ENCODE data around the gene INSYN1.
"Not testable (repeated sequence)": the region's sequence is repeated elsewhere in the genome, so short reads cannot be mapped to it uniquely, and the experiment has no call there.

The INSYN1 gene, protein sequence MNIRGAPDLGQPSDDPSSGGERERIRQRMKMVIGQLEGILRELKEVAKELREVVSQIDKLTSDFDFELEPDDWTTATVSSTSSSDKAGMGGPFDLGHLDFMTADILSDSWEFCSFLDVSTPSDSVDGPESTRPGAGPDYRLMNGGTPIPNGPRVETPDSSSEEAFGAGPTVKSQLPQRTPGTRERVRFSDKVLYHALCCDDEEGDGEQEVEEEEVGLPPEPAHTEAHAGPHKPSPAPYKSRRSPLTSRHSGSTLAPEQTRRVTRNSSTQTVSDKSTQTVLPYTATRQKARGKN

DNA sequence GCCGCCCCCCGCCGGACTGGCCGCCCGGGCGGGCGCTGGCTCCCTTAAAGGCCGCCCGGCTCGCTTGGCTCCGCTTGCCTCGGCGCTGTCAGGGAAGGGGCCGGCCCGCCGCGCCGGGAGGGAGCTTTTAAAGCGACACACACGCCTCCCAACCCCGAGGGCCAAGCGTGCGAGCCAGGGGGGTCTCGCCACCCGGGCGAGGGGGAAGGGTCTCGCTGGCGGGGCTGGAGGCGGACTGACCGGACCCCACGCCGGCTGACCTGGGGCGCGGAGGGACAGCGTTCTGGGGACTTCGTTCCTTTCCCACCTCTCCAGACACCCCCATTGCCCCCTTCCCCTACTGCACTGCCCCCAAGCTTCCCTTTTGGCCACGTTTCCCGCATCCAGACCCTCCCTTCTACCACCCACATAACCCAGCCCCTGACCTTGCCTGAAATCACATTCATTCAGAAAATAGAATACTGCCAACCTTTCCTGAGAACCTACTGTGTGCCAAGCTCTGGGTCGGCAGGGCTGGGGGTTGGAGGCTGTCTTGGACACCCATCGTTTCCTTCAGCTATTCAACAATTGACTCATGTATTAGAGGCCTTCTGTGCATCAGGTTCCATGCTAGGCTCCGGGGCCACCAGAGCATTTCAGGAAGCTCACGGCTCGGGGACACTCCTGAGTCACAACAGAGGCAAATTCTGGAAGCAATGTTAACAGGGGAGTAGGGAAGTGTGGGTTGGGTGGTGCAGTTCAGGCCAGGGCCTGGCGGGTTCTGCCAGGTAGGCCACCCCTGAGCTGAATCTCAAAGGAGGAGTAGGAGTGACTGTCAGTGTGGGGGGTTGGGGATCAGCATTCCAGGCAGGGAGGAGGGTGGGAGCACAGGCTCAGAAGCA, at the start of gene INSYN1:
Gene INSYN1, minus strand, starts transcription at position 102 of the 881 bp plus-strand sequence. CDS start 2,221 bp downstream, outside the sequence.
- DNase-seq: no peak

DNA sequence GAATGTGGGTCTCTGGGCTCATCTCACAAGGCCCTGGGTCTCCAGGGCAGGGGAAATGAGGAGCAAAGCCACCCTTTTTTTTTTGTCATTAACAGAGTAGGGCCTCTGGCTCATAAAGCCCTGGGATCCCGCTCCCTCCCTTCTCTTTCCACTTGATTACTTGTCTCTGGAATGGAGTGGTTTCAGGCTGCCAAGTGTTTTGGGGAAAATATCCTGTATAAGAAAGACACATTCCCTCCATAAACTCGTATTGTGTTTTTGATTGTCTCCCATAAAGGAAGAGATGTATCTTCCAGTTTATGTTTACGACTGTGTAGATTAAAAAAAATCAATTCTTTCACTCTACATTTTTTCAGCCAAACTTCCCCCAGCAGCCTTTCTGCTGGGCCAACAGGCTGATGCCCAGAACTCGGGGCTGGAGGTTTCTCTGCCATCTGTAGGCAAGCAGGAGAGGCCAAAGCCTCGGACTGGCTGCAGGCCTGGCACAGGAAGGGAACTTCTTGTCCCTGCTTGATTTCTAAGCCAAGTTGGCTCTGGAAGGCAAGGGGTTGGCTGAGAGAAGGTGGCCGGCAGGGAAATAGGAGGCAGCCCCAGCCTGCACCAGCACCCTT, 49.4 kb upstream of the INSYN1 start:
- DNase-seq: no peak

DNA sequence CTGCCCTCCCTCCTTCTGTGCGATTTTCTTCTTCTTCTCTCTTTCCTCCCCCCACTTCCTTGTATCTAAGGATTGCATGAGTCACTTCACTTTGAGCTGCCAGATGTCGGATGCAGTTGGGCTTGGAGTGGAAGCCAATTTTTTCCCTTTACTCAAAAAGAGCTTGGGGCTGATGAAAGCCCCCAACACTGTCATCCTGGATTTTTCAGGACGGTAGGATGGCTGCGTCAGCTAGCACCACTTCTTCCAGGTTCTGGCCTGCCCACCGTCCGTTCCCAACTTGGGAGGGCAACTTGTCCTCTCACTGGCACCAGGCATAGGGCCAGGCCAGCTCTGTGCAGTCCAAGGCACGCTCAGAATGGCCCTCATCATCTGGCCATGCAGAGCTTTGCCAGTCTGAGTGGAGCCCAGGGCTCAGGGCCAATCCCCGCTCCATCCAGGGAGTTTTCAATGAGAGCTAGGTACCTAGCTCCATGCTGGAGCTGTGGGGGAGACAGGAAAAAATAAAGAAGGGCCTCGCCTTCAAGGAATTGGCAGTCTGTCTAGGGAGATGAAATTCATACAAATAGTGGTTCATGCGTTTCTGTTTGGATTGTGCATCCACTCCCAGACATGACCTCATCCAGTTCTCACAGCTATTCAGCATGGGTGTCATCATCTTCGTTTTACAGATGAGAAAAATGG, 47.7 kb upstream of the INSYN1 start:
- no peak for DNase-seq

DNA sequence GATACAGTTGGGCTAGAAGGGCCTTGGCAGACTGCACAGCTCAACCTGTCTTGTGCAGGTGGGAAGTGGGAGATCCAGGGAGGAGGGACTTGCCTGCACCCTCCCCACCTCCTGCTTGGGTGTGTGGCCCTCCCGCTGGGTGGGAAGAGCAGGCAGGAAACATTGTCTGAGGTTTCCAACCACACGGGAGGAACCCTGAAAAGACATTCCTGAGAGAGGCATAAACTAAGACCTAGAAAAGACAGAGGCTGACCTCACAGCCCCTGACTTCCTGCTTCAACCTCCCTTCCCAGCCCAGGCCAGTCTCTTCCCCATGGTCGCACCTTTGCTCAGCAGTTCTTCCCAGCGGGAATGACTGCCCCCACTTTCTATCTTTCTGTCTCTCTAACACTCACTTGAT, 46.3 kb upstream of the INSYN1 start:
- no peak for DNase-seq

DNA sequence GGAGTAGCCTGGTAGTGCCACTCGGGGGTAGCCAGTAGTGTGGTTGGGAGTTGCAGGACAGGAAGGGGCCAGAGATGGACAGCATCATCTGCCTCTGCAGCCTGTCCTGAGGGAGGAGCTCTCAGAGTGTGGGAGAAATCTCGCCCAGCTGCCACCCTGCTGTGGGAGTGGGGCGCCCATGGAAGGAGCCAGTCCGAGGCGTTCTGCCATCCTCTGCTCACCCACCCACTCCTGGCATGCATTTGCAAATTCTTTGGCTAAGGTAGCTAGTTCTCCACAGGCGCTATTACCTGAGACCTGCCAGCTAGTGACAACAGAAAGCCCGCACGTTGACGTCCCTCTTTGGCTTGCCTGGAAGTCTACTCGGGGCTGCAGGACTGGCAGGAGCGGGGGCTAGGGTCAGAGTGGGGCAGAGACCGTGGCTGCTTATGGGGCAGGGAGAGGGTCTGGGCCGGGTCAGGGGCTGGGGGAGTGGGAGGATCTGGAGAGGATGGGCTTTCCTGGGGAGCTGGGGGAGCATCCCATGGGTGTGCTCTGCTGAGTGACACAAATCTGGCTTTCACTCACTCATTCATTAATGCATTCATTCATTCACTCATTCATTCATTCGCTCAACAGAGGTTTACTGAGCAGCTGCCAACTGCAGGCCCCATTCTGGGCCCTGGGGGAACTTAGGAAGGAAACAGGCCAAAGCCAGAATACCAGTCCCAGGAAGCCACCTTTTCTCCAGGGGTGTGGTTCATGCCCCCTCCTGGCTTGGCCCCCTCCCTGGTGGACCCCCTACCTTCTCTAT, 44.4 kb upstream of the INSYN1 start:
- DNase-seq: no peak

DNA sequence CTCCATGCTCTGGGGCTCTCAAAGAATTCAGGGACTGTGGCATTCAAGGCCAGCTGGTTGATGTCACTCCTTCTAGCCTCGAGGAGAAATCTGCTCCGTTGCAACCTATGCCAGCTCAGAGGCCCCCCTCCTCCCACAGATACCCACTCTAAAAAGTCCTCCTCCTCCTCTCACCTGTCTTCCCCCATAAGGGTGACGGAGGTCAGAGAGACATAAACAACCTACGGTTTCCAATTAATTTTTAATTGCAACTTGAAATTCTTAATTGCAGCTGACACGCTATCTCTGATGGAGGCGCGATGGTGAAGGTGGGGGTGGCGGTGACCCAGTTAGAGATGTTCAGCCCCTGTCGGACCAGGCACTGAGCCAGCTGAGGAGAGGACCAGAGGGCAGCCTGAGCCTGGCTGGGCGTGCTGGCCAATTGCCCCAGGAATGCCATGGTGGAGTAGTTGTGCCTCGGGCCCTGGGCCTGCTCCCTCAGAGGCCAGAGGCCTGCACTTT, 43.2 kb upstream of the INSYN1 start:
- DNase-seq: no peak

DNA sequence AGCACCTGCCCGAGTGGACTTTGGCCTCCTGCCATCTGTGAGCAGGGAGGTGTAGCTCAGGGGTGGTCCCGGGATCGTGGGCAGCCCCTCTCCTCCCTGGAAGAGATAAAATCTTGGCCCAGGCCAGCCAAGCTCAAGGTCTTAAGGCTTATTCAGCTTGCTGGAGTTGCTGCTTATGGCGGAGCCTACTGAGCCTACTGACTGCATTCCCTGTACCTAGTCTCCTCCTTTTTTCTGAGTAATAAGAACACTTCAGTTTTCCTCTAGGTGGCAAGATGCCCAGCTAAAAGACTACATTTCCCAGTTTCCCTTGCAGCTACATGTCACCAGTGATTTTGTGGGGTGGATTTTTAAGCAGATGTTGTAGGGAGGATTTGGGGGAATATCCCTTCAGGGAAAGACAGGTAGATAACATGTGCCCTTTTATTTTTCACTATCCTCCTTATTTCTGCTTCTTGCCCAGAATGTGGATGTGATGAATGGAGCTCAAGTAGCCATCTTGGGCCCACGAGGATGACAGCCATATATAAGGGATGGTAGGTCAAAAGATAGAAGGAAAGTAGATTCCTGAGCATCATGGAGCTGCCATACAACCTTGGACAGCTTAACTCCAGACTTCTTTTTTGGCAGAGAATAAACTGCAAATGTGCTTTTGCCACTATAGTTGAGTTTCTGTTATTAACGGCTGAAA, 41.4 kb upstream of the INSYN1 start:
- DNase-seq: no peak

DNA sequence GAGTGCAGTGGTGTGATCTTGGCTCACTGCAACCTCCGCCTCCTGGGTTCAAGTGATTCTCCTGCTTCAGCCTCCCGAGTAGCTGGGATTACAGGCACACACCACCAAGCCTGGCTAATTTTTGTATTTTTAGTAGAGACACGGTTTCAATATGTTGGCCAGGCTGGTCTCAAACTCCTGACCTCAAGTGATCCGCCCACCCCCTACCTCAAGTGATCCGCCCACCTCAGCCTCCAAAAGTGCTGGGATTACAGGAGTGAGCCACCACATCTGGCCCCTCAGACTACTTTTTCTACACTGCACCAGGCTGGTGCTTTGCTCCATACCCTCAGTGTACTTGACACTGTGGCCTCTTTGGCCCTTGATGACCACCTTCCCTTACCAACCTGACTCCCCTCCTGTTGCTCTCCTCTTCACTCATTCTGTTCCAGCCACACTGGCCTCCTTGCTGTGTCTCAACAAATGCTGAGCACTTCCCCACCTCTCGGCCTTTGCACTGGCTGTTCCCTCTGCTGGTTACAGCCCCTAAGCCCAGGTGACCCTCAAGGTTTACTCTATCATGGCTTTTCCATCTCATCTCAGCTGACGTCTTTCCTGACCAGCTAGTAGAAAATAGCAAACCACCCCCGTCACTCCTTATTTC, 39.9 kb upstream of the INSYN1 start:
- not testable (repeated sequence) for DNase-seq

DNA sequence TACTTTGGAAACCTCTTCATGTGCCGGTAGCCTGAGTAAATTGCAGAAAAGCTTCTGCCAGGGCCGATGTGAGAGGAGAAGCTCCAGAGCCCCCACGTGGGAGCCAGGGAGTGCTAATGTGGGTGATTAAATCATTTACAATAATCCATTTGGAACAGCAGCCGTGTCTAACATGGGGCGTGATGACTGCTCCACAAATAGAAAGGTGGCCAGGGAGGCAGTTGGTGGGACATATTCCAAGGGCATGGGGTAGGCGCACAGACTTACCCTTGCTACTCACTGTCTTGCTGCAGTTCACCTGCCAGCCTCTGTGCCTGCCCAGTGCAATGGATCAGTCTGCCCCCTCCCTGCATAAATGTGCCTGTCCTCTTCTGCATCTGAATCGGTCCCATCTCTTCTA, 39.3 kb upstream of the INSYN1 start:
- DNase-seq: no peak

DNA sequence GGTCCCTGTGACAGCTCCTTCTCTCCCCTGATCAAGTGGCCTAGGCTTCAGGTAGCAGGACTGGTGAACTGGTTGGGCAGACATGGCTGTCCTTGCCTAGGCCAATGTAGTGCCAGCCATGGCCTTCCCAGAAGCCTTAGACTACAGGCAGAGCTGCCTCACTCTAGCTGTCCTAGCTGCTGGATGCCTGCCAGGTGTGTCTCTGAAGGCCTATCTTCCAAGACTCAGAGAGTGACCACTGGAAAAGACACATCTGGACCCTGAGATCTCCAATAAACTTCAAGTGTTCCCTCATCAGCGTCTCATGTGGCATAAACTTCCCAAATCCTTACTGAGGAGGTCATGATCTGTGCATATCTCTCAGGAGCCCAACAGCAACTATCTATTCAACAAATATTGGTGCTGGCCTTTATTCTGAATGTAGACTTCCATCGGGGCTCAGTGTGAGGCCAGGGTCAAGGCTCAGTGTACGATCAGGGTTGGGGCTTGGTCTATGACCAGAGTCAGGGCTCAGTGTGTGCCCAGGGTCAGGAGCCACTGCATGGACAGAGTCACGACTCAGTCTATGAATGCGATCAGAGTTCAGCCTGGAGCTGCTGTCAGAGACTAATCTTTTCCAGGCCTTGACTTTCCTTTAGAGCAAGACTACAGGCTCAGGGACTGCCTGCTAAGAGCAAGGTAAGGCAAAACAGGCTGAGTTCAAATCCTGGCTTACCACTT, 36.5 kb upstream of the INSYN1 start:
- DNase-seq: no peak

DNA sequence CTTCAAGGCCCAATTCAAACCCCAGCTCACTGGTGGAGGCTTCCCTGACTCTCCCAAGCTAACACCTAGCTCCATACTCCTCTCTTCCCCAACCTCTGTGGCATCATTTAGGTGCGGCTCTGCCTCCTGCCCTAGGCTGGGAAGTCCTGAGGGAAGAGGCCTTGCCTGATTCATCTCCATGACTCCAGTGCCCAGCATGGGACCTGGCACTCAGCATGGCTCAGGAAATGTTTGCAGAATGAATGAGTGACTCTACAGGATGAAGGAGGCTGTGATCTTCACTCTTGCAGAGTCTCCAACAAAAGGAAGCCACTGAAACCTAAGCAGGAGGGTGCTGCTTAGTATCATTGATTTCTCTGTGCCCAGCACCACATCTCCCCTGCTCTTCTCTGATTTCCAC, 34.5 kb upstream of the INSYN1 start:
- DNase-seq: no peak

DNA sequence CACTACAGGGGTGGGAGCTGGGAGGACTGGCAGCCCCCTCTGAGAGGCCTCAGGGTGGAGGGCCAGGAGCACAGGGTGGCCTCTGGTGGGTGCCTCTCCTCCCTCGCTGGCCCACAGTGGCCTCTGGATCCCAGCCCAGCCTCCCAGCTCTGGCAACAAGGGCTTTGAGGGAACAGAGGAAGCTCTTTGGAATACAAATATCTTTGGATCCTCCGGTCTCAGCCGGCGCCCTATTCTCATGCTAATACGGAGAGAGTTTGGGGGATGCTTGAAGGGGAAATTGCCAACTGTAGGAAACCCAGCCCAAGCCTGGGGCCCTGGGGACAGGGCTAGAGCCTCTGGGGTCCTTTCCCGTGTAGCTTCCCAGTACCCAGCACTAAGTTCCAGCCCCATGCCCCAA, 33.4 kb upstream of the INSYN1 start:
- no peak for DNase-seq

DNA sequence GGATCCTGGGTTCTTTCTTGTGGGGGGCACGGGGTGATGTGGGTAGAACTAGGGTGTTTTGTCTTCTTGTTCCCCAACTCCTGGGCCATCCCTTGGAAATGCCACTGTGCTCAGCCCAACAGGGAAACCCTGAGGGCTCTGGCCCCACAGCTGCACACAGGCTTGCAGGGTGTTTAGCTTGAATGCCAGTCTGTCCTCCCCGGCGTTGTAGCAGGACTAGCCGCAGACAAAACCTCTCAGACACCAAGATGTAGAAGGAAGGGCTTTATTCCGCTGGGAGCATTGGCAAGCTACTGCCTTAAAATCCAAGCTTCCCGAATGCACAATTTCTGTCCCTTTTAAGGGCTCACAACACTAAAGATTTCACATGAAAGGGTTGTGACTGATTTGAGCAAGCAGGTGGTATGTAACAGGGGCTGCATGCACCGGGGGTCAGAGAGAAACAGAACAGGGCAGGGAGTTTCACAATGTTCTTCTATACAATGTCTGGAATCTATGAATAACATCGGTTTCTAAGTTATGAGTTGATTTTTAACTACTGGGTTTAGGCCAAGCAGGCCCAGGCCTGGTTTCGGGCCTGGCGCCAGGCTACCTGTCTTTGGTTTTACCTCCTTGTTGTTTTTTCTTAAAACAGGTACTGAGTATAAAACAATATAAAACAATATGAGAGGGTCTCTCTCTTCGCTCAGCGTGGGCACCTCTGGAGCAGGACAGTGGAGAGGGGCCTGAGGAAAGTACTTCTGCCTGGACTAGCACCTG, 32.3 kb upstream of the INSYN1 start:
- DNase-seq: not testable (repeated sequence)

DNA sequence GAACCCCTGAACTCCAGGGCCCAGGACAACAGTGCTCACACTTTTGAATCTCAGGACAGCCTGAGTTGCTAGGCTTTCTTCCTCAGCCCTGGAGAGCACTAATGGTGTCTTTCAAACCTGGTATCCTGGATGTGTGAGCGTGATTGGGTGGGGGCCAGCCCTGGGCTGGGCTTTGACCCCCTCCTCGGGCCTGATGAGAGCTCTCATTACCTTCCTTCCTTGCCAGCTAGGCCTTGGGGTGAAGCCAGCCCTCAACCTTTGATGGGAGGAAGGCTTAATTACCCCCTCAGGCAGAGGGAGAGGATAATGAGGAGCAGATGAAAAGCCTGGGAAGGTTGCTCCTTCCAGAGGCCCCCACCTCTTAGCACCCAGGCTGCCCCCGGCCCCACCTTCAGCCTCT, 31.1 kb upstream of the INSYN1 start:
- no peak for DNase-seq

DNA sequence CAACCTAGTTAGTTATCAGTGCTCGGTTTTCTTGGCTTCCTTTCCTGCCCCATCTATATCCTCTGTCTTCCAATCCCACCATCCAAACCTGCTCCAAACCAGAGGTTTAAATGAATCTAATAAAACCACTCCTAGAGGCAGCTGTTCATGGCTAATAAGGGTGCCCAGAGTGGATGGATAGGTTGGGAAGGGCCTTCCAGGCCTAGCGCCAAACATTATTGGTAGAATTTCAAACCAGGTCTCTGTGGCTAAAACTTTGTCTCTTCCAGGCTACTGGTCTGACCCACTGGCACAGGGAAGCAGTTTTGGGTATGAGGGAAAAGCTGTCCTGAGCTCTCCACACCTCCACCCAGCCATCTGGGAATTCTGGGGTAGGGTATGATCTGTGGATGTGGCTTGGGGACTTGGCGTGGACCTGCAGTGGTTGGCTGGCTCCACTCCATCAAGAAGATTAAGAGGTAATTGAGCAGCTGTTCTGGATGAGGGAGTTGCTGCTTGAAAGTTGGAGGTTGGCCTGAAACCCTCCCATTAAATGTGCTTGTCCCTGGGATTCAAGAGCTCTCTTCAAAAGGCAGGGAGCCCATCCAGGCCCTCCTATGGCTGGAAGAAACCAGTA, 29.3 kb upstream of the INSYN1 start:
- no peak for DNase-seq

DNA sequence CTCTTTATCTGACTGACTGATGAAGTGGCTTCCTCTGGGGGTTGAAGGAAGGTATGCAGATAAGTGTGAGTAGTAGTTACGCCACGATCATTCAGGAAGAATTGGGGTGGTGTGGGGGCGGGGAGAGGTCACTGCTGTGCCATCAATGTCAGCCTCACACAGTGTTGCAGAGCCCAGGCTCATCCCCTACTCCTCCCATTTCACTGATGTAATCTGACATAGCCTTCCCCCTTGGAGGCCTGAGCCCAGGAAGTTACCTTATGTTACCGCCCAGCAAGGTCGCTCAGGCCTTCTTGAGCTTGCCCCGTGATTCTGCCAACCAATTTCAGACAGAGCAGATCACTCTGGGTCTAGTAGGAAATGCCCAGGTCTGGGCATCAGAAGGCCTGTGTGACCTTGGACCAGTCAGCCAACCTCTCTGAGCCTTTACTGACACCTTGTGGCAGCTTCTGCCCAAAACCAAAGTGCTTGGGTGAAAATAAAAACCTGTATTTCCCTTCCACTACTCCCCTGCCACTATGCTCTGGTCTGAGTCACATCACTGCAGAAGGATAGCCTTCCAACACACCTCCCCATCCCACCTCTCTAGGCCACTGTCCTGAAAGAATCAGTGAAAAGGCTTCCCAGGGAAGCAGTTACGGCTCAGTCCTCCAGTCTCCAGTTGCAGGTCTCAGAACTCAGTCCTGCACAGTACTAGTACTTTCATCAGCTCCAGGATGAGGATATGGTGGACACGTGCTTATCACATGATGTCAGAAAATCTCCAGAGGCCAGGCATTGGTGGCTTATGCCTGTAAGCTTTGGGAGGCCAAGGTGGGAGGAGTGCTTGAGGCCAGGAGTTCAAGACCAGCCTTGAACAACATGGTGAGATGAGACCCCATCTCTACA, 28.1 kb upstream of the INSYN1 start:
- no peak for DNase-seq

DNA sequence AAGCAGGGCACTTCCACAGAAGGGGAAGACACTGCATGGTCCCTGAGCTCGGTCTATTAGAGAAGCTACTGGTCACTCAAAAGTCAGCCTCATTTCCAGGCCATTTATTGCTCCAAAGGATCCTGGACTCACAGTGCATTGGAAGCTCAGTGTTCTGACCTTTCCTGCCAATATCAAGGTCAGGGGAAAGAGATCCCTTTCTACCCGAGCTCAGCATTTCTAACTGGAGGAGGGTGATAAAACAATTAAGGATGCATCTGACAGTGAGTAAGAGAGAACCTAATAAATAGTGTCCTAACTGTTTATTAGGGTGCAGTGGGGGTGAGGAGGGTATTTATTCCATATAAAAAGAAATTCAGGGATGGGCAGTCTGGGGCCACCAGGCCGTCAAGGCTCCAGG, 26.8 kb upstream of the INSYN1 start:
- no peak for DNase-seq

DNA sequence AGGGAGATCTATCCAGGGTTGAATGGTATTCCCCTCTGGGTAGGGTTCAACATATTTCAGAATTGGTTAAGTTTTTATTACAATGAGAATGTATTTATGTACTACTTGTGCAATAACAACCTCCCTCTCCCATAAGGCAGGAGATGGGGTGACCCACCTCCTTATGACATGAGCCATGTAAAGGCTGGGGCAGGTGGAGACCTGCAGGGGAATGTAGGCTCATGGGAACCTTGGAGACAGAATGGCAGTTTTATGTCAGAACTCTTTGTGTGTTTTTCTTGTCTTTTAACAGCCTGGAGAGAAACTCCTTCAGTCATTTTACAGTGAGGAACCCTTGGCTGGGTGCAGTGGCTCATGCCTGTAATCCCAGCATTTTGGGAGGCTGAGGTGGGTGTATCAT, 24.6 kb upstream of the INSYN1 start:
- no peak for DNase-seq
